B cell (primary cell): ENCODE data around the gene DOLPP1. TPM values are rescaled to one million over a fixed set of nuclear protein-coding genes. Genes with fewer than 3 reads are reported as not detected.

Experiments
- ATAC-seq: fragments of 200-7000 bp; cut with Tn5 transposase; one replicate; pipeline ENCODE4 v1.10.0; 2021; ENCODE audit warnings: low read depth, mild to moderate bottlenecking, moderate number of reproducible peaks, moderate library complexity
- CTCF ChIA-PET: fragments of 350-600 bp; sonication (Branson Sonifier 250); formaldehyde crosslinking; loops from one replicate; lab custom pipeline; 2021; ENCODE audit warnings: antibody characterized with exemption, inconsistent platforms; lab: Charles Lee
- POLR2A ChIA-PET: fragments of 350-600 bp; sonication (Branson Sonifier 250); formaldehyde crosslinking; loops from one replicate; lab custom pipeline; 2021; ENCODE audit warnings: antibody characterized with exemption; lab: Charles Lee
- DNase-seq: peaks from one replicate; pipeline ENCODE4 v3.0.0; 2013
- H2AFZ ChIP-seq: 2 replicates; pipeline ENCODE4 v1.6.1; 2012; ENCODE audit warnings: mild to moderate bottlenecking, low read depth, low read length; ENCODE audit not compliant: insufficient read depth, poor library complexity, severe bottlenecking
- H3K27ac ChIP-seq, 2 donors: 1 replicate in 1 of 2; 2 replicates in 1 of 2; pipeline ENCODE4 v1.5.1; 2012 to 2013; ENCODE audit warnings: low read length in 2 of 2, mild to moderate bottlenecking in 2 of 2, moderate library complexity in 1 of 2
- H3K27me3 ChIP-seq, 4 experiments: fragments of 200-600 bp in 1 of 4; sonication (generic) in 1 of 4; replicated peaks in 1 of 4; 1 replicate in 2 of 4; 2 replicates in 2 of 4; pipeline versions ENCODE4 v1.6.1 to v1.7.0; 2013 to 2016; ENCODE audit warnings: low read length in 3 of 4, mild to moderate bottlenecking in 2 of 4, mixed read lengths in 1 of 4, moderate library complexity in 1 of 4; ENCODE audit not compliant: insufficient read depth in 4 of 4, control insufficient read depth in 3 of 4; ENCODE audit errors: control extremely low read depth in 1 of 4
- H3K36me3 ChIP-seq, 2 experiments: replicated peaks in 1 of 2; 1 replicate in 1 of 2; 2 replicates in 1 of 2; pipeline versions ENCODE4 v1.6.1 to v1.7.1; 2013; ENCODE audit warnings: low read length in 1 of 2; ENCODE audit not compliant: insufficient read depth in 2 of 2, control insufficient read depth in 1 of 2; ENCODE audit errors: control extremely low read depth in 1 of 2, extremely low read depth in 1 of 2
- H3K4me1 ChIP-seq, 2 donors: fragments of 200-600 bp in 1 of 2; sonication (generic) in 1 of 2; 1 replicate in 1 of 2; 2 replicates in 1 of 2; pipeline versions ENCODE4 v1.5.1 to v1.6.1; 2013 to 2017; ENCODE audit warnings: low read length in 2 of 2; ENCODE audit not compliant: control insufficient read depth in 2 of 2, insufficient read depth in 2 of 2
- H3K4me2 ChIP-seq: replicated peaks from 2 replicates; pipeline ENCODE3; 2012; ENCODE audit warnings: mild to moderate bottlenecking, low read depth, low read length; ENCODE audit not compliant: poor library complexity, severe bottlenecking
- H3K4me3 ChIP-seq, 5 experiments: fragments of 200-600 bp in 1 of 5; sonication (generic) in 1 of 5; 1 replicate in 3 of 5; 2 replicates in 2 of 5; pipeline versions ENCODE4 v1.5.1 to v1.7.0; 2011 to 2016; ENCODE audit warnings: low read length in 4 of 5, mild to moderate bottlenecking in 4 of 5, low read depth in 2 of 5, control low read depth in 1 of 5, moderate library complexity in 1 of 5; ENCODE audit not compliant: insufficient read depth in 1 of 5; ENCODE audit errors: control extremely low read depth in 1 of 5, extremely low read depth in 1 of 5
- H3K79me2 ChIP-seq: fragments of 200-600 bp; sonication (generic); one replicate; pipeline ENCODE4 v1.6.0; 2016; ENCODE audit warnings: low read length; ENCODE audit not compliant: control insufficient read depth, insufficient read depth
- H3K9ac ChIP-seq: fragments of 200-600 bp; sonication (generic); 2 replicates; pipeline ENCODE4 v1.6.1; 2017; ENCODE audit warnings: mild to moderate bottlenecking, low read length, moderate library complexity
- H3K9me3 ChIP-seq, 3 donors: one replicate each; pipeline versions ENCODE4 v1.6.1 to v1.7.1; 2013; ENCODE audit warnings: low read length in 2 of 3; ENCODE audit not compliant: control insufficient read depth in 2 of 3, insufficient read depth in 1 of 3; ENCODE audit errors: control extremely low read depth in 1 of 3
- H4K20me1 ChIP-seq: 2 replicates; pipeline ENCODE4 v1.6.0; 2012; ENCODE audit warnings: mild to moderate bottlenecking, low read length; ENCODE audit not compliant: insufficient read depth, control insufficient read depth, poor library complexity, severe bottlenecking
- H3K27ac Mint-ChIP-seq: one replicate; pipeline ENCODE4 v1.8.0; 2021; ENCODE audit warnings: mixed read lengths
- H3K27me3 Mint-ChIP-seq: one replicate; pipeline ENCODE4 v1.8.0; 2021; ENCODE audit warnings: mixed read lengths
- H3K4me1 Mint-ChIP-seq: one replicate; pipeline ENCODE4 v1.8.0; 2021; ENCODE audit warnings: mixed read lengths
- H3K4me3 Mint-ChIP-seq: one replicate; pipeline ENCODE4 v1.8.0; 2021; ENCODE audit warnings: mixed read lengths
- H3K9me3 Mint-ChIP-seq: one replicate; pipeline ENCODE4 v1.8.0; 2022; ENCODE audit warnings: mixed read lengths; ENCODE audit not compliant: insufficient read depth
- EZH2 ChIP-seq: IDR thresholded peaks from 2 replicates; pipeline ENCODE4 v1.6.1; 2012; ENCODE audit warnings: borderline replicate concordance, low read depth, mild to moderate bottlenecking, moderate library complexity, low read length; ENCODE audit not compliant: insufficient read depth, poor library complexity, severe bottlenecking
- WGBS: methylation state at CpG from one replicate; pipeline ENCODE4 v1.1.5; 2013; ENCODE audit warnings: missing lambda C conversion rate; ENCODE audit not compliant: insufficient coverage; 5-methylcytosine and 5-hydroxymethylcytosine counted together
- intact Hi-C: fragments of 100-400 bp; cut with micrococcal nuclease; formaldehyde crosslinking; loops from one replicate; pipeline ENCODE4 v1.10.0; 2022
- polyA plus RNA-seq: library from polyadenylated mRNA; depleted of rRNA; stranded (reverse); fragments of >200 nt; gene quantifications from 2 replicates; pipeline ENCODE4 v1.2.3, GENCODE V29; 2012
- total RNA-seq, 2 donors: library from RNA; stranded (reverse); fragments of 120-200 nt in 1 of 2; gene quantifications; 1 replicate in 1 of 2; 2 replicates in 1 of 2; pipeline versions ENCODE4 v1.2.3 to v1.2.4, GENCODE V29; 2013 to 2022
- TF ChIP-seq, protein P1 (sequence below): fragments of 200-600 bp; IDR thresholded peaks from one replicate; pipeline ENCODE4 v1.8.0; 2022; ENCODE audit warnings: antibody characterized with exemption, mild to moderate bottlenecking

DOLPP1 gene
- total and polyA plus RNA-seq, 2 donors (not counting 1 experiment from before 2014, with no cell fraction given), result 4.7 to 8.6 TPM

DNA sequence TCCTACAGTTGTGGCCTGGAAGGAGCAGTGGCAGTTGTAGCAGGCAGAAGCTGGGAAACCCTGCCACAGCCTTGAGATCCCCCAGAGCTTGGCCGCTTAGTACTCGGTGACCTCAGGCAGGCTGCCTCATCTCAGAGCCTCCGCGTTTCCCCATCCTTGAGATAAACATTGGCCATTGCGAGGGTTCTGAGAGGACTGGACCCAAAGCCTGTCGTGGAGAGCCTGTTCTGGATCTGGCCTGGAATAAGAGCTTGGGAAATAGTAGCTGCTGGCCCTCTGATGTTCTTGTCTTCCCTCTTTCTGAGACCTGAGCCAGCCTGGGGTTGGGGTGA lies 43.2 kb upstream of the DOLPP1 start:
- Mint-ChIP-seq H3K9me3 (no peaks in the 10 kb centered on the region), H3K27me3 (no peaks in the 10 kb centered on the region), H3K4me3 (peak overlapping the region; percentile 97), H3K4me1 (peaks cover 34% of the 10 kb centered on the region), H3K27ac (no peak overlapping the region)
- no peak overlapping the region for H3K27ac ChIP-seq
- WGBS, result 98% methylated on average over 6 of the region's 6 CpGs
- intact Hi-C loops, result loop anchor here (2.0 kb wide), 1 partner anchor 909 kb away; no protein-coding TSS in a partner anchor
- ATAC-seq (no peak), DNase-seq (no peak)
- CTCF ChIA-PET, result interaction anchor here (1.7 kb wide), 1 partner anchor 9 kb away, joined by 7 read pairs; the partner anchor contains the start of gene SH3GLB2
- peaks cover 19 to 25% of the 10 kb centered on the region in 2 donors for H3K4me1 ChIP-seq
- peaks cover 49% of the 10 kb centered on the region for H3K79me2 ChIP-seq
- no peak for TF ChIP-seq EZH2
- TF ChIP-seq, protein P1, sequence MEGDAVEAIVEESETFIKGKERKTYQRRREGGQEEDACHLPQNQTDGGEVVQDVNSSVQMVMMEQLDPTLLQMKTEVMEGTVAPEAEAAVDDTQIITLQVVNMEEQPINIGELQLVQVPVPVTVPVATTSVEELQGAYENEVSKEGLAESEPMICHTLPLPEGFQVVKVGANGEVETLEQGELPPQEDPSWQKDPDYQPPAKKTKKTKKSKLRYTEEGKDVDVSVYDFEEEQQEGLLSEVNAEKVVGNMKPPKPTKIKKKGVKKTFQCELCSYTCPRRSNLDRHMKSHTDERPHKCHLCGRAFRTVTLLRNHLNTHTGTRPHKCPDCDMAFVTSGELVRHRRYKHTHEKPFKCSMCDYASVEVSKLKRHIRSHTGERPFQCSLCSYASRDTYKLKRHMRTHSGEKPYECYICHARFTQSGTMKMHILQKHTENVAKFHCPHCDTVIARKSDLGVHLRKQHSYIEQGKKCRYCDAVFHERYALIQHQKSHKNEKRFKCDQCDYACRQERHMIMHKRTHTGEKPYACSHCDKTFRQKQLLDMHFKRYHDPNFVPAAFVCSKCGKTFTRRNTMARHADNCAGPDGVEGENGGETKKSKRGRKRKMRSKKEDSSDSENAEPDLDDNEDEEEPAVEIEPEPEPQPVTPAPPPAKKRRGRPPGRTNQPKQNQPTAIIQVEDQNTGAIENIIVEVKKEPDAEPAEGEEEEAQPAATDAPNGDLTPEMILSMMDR, result no peak
- peak overlapping the region in 2 of 5 experiments; percentile 94 to 98 for H3K4me3 ChIP-seq
- no peak overlapping the region for H2AFZ ChIP-seq
- no peaks in the 10 kb centered on the region for H3K9me3 ChIP-seq
- H3K27me3 ChIP-seq, result no peaks in the 10 kb centered on the region
- H3K36me3 ChIP-seq, result peaks cover 0 to 14% of the 10 kb centered on the region in 2 experiments
- peak overlapping the region; percentile 93 for H3K9ac ChIP-seq
- H4K20me1 ChIP-seq, result peaks cover 29% of the 10 kb centered on the region
- H3K4me2 ChIP-seq, result peak overlapping the region; percentile 92
- POLR2A ChIA-PET, result interaction anchor here (2.8 kb wide), 1 partner anchor 10 kb away, joined by 13 read pairs; the partner anchor contains the start of gene SH3GLB2

- CTCF ChIA-PET, result interaction anchor here (1.7 kb wide), 1 partner anchor 10 kb away, joined by 7 read pairs; the partner anchor contains the start of gene SH3GLB2
Measured at GRCh38 chr9:129038109-129038852, 42.6 kb upstream of the DOLPP1 start.

More at GRCh38 chr9:129038109-129038852, 42.6 kb upstream of the DOLPP1 start:
- H2AFZ ChIP-seq, result no peak overlapping the region
- no peaks in the 10 kb centered on the region for H3K9me3 ChIP-seq
- peak; percentile 20 for DNase-seq
- WGBS, result 88% methylated on average over 6 of the region's 8 CpGs
- TF ChIP-seq, protein P1, result no peak
- TF ChIP-seq EZH2, result no peak
- Mint-ChIP-seq H3K27me3 (no peaks in the 10 kb centered on the region), H3K4me1 (peaks cover 34% of the 10 kb centered on the region), H3K27ac (no peak overlapping the region), H3K4me3 (peak overlapping the region; percentile 97), H3K9me3 (no peaks in the 10 kb centered on the region)
- H3K4me2 ChIP-seq, result peak overlapping the region; percentile 92
- H3K79me2 ChIP-seq, result peaks cover 49% of the 10 kb centered on the region
- peaks cover 19 to 25% of the 10 kb centered on the region in 2 donors for H3K4me1 ChIP-seq
- POLR2A ChIA-PET, result interaction anchor here (2.8 kb wide), 1 partner anchor 11 kb away, joined by 13 read pairs; the partner anchor contains the start of gene SH3GLB2
- H3K9ac ChIP-seq, result no peak overlapping the region
- no peak overlapping the region for H3K4me3 ChIP-seq
- H4K20me1 ChIP-seq, result peaks cover 29% of the 10 kb centered on the region
- H3K36me3 ChIP-seq, result peaks cover 0 to 15% of the 10 kb centered on the region in 2 experiments
- ATAC-seq, result no peak
- no peaks in the 10 kb centered on the region for H3K27me3 ChIP-seq
- intact Hi-C loops, result no loop called here
- H3K27ac ChIP-seq, result no peak overlapping the region
